Measurements from ENCODE around the gene FTCD. TPM values are rescaled to one million over a fixed set of nuclear protein-coding genes. Genes with fewer than 3 reads are reported as not detected.

Gene FTCD
- total and polyA plus RNA-seq, 2 of the 8 experiments (the other 6 are each of a cell fraction or from before 2014, with no cell fraction given) = 3.3 to 4.9 TPM

DNA sequence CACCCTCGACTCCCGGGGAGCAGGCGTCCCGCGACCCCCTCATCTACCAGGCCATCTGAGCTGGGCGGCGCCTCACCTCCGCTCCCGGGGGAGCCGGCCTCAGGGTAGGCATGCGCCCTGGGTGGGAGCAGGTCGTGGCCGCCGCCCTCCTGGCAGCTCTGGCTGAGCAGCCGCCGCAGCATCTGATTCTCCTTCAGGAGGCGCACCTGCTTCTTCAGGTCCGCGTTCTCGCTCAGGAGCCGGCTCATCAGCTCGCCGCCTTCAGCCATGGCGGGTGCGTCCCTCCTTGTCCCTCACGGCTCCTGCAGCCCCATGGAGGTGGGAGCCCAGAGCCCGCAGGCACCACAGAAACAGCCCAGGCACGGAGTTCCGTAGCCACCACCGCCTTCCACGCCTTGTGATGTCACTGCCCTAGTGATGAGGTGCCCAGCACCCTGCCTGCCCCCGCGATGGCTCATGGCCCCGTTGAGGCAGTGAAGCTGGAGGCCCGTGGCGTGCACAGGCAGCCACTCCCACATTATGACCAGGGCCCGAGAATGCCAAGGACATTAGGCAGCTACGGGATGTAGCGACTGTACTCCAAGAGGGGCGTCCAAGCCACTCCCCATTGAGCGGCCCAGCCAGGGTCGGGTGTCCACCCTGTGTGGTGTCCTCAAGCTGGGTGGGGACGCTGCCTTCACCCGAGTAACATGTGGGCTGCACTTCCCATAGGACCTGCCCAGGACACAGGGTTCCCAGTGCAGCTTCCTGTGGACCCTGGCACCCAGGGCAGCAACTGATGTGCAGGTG lies 27.4 kb upstream of the FTCD start:
- Histone ChIP-seq H3K4me1 (replicated peaks in 1 of 4; ENCODE audit: control insufficient read depth in 3 of 4, insufficient read depth in 4 of 4, low read length in 3 of 4) (peaks cover under 1 to 20% (median 9%) of the 10 kb centered on the region in 4 experiments; a peak in 6 of 7 replicates), H4K20me1 (replicated peaks in 1 of 2; ENCODE audit: control insufficient read depth in 1 of 2, insufficient read depth in 2 of 2, low read length in 2 of 2) (peaks cover 0 to 11% of the 10 kb centered on the region in 2 experiments), H3K9me3 (ENCODE audit: insufficient read depth in 2 of 2, low read depth in 1 of 2, low read length in 1 of 2) (no peaks in the 10 kb centered on the region), H3K79me1 (ENCODE audit: low read depth, low read length) (peaks cover 5% of the 10 kb centered on the region; the same call in 1 of the 2 replicates), H4K5ac (ENCODE audit: insufficient read length, low read depth, low read length) (no peak overlapping the region), H3K27ac (ENCODE audit: low read depth, low read length) (no peak overlapping the region), H3K23me2 (ENCODE audit: low read depth, low read length) (peaks cover 8% of the 10 kb centered on the region), H2AK5ac (ENCODE audit: low read depth, low read length) (no peak overlapping the region; the same call in 1 of the 2 replicates), H2AFZ (ENCODE audit: low read length) (no peak overlapping the region), H2BK5ac (ENCODE audit: low read depth, low read length) (peak overlapping the region; percentile 71; the same call in 1 of the 2 replicates), H3K79me2 (ENCODE audit: control insufficient read depth in 1 of 2, insufficient read depth in 2 of 2, low read length in 2 of 2) (peaks cover 0 to 6% of the 10 kb centered on the region in 2 experiments; a peak in 2 of 4 replicates), H3K23ac (ENCODE audit: insufficient read length) (no peak overlapping the region), H4K8ac (ENCODE audit: extremely low read depth, insufficient read depth, low read length) (0 out of 2 replicates have a peak overlapping the region, but pooled peaks have one; percentile 57), H2BK15ac (ENCODE audit: low read length) (peak overlapping the region; percentile 53; the same call in 1 of the 2 replicates), H3K14ac (ENCODE audit: insufficient read length) (no peak overlapping the region), H3K36me3 (ENCODE audit: control insufficient read depth in 2 of 4, insufficient read depth in 4 of 4, low read length in 3 of 4) (peaks cover 0 to 2% (median 0%) of the 10 kb centered on the region in 4 experiments; a peak in 2 of 8 replicates), H3K4me3 (ENCODE audit: extremely low read depth in 1 of 4, insufficient read depth in 2 of 4, low read depth in 3 of 4, low read length in 4 of 4) (no peak overlapping the region), H2BK20ac (ENCODE audit: low read length) (no peak overlapping the region; the same call in 1 of the 2 replicates), H2BK12ac (ENCODE audit: low read depth, low read length) (peak overlapping the region; percentile 63; the same call in 1 of the 2 replicates), H3K18ac (ENCODE audit: extremely low read depth, low read length) (peak overlapping the region; percentile 48; the same call in 1 of the 2 replicates), H2BK120ac (replicated peaks; ENCODE audit: low read depth, low read length) (no peak overlapping the region), H3K56ac (replicated peaks; ENCODE audit: insufficient read length, low read depth, low read length) (peak overlapping the region; percentile 5), H3K27me3 (replicated peaks in 1 of 4; ENCODE audit: control insufficient read depth in 3 of 4, extremely low read depth in 1 of 4, insufficient read depth in 3 of 4, low read length in 3 of 4) (no peaks in the 10 kb centered on the region), H3K9ac (replicated peaks in 1 of 4; ENCODE audit: extremely low read depth in 1 of 4, low read depth in 3 of 4, low read length in 3 of 4) (no peak overlapping the region), H3K4ac (replicated peaks; ENCODE audit: insufficient read length, low read depth, low read length) (no peak overlapping the region), H4K91ac (replicated peaks; ENCODE audit: insufficient read length, low read length) (peak overlapping the region; percentile 59), H3K4me2 (ENCODE audit: insufficient read depth in 1 of 2, low read depth in 2 of 2, low read length in 2 of 2) (peak overlapping the region in 1 of 2 experiments; percentile 54; a peak in 3 of 4 replicates)
- TF ChIP-seq CHD1 (IDR thresholded peaks at IDR 0.05; ENCODE audit: low read depth, low read length) (no peak), RAD21 (IDR thresholded peaks at IDR 0.05 in 1 of 2, conservative IDR thresholded peaks at IDR 0.05 in 1 of 2; ENCODE audit: low read depth in 2 of 2, low read length in 2 of 2) (peak in 1 of 2 experiments; percentile 6; a peak in 1 of 4 replicates)
- TF ChIP-seq, protein P1, sequence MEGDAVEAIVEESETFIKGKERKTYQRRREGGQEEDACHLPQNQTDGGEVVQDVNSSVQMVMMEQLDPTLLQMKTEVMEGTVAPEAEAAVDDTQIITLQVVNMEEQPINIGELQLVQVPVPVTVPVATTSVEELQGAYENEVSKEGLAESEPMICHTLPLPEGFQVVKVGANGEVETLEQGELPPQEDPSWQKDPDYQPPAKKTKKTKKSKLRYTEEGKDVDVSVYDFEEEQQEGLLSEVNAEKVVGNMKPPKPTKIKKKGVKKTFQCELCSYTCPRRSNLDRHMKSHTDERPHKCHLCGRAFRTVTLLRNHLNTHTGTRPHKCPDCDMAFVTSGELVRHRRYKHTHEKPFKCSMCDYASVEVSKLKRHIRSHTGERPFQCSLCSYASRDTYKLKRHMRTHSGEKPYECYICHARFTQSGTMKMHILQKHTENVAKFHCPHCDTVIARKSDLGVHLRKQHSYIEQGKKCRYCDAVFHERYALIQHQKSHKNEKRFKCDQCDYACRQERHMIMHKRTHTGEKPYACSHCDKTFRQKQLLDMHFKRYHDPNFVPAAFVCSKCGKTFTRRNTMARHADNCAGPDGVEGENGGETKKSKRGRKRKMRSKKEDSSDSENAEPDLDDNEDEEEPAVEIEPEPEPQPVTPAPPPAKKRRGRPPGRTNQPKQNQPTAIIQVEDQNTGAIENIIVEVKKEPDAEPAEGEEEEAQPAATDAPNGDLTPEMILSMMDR (IDR thresholded peaks at IDR 0.05; ENCODE audit: control extremely low read depth in 1 of 3, insufficient read depth in 1 of 3, low read depth in 1 of 3, low read length in 3 of 3) = peak in 1 of 3 experiments; percentile 36; a peak in 2 of 4 replicates
- POLR2A ChIA-PET (ENCODE audit: partially characterized antibody) = interaction anchor here (0.6 to 1.8 kb wide), 3 partner anchors 12 to 335 kb away, joined by 3 to 6 read pairs (median 3); no protein-coding TSS in a partner anchor
- 92% methylated on average over 42 of the region's 44 CpGs; no CpG with 5 or more reads in 1 of the 2 experiments for WGBS, 2 experiments (ENCODE audit: extremely low coverage in 1 of 2, insufficient coverage in 1 of 2, insufficient read length in 1 of 2, insufficient replicate concordance in 2 of 2, low coverage in 1 of 2, low lambda C conversion rate in 2 of 2, missing lambda C conversion rate in 1 of 2)
- DNase-seq (ENCODE audit: low read depth in 1 of 2, low spot score in 2 of 2) = no peak
- CTCF ChIA-PET (ENCODE audit: partially characterized antibody) = interaction anchor here (0.5 to 1.8 kb wide), 7 partner anchors 20 to 209 kb away, joined by 3 to 8 read pairs (median 4); no protein-coding TSS in a partner anchor
- FAIRE-seq = no peak

Measured in H1 (cell line).